Measurements from ENCODE around the gene STAMBPL1. TPM values are rescaled to one million over a fixed set of nuclear protein-coding genes. Genes with fewer than 3 reads are reported as not detected.
A peak's percentile ranks its signal among the peaks of the same experiment; 100 is the strongest.

STAMBPL1 gene
- total and polyA plus RNA-seq, 2 donors (not counting 1 experiment from before 2014, with no cell fraction given) = 45.6 to 72.5 TPM

DNA sequence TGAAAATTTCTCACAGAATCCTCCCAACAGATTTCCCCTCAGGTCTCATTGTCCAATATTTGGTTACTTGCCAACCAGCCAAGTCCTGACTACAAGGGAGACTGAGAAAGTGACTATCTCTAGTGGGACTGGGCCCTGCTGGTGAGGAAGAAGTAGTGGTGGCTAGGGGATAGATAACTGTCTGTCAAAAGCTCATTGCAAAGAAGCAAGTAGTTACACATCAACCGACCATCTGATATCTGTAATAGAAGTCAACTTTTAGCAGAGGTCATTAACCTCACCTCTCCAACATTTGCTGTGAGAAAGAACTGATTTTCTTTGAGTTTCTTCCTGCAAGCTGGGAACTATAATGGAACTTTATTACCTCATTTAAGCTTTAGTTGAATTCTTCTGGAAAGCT lies 15.2 kb downstream of the STAMBPL1 start:
- Histone ChIP-seq H3K4me1 (ENCODE audit: control insufficient read depth, extremely low read depth, insufficient read depth, low read length) (peaks cover 50% of the 10 kb centered on the region), H3K4me3 (replicated peaks in 1 of 4; ENCODE audit: control extremely low read depth in 1 of 4, insufficient read depth in 1 of 4, low read depth in 3 of 4, low read length in 4 of 4) (no peak overlapping the region), H3K27ac (ENCODE audit: insufficient read depth, low read length) (no peak overlapping the region), H3K4me2 (ENCODE audit: extremely low read depth, insufficient read depth, low read length) (no peak overlapping the region), H3K9me3 (ENCODE audit: control insufficient read depth, insufficient read depth, low read depth, low read length) (no peaks in the 10 kb centered on the region), H2AFZ (ENCODE audit: low read length) (no peak overlapping the region), H3K36me3 (ENCODE audit: control insufficient read depth, insufficient read depth, low read length) (no peaks in the 10 kb centered on the region), H3K9ac (ENCODE audit: insufficient read depth, low read length) (no peak overlapping the region), H4K20me1 (ENCODE audit: control insufficient read depth, extremely low read depth, insufficient read depth, low read length) (no peaks in the 10 kb centered on the region), H3K79me2 (ENCODE audit: control insufficient read depth, insufficient read depth, low read length) (peaks cover 81% of the 10 kb centered on the region), H3K27me3 (ENCODE audit: control insufficient read depth, insufficient read depth, low read length) (no peaks in the 10 kb centered on the region)
- no peak for DNase-seq (ENCODE audit: low read depth in 2 of 2)
- TF ChIP-seq, protein P1, sequence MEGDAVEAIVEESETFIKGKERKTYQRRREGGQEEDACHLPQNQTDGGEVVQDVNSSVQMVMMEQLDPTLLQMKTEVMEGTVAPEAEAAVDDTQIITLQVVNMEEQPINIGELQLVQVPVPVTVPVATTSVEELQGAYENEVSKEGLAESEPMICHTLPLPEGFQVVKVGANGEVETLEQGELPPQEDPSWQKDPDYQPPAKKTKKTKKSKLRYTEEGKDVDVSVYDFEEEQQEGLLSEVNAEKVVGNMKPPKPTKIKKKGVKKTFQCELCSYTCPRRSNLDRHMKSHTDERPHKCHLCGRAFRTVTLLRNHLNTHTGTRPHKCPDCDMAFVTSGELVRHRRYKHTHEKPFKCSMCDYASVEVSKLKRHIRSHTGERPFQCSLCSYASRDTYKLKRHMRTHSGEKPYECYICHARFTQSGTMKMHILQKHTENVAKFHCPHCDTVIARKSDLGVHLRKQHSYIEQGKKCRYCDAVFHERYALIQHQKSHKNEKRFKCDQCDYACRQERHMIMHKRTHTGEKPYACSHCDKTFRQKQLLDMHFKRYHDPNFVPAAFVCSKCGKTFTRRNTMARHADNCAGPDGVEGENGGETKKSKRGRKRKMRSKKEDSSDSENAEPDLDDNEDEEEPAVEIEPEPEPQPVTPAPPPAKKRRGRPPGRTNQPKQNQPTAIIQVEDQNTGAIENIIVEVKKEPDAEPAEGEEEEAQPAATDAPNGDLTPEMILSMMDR (conservative IDR thresholded peaks at IDR 0.05 in 1 of 2, IDR thresholded peaks at IDR 0.05 in 1 of 2; ENCODE audit: low read depth in 1 of 2, low read length in 2 of 2) = no peak
- no peak for TF ChIP-seq EZH2 (IDR thresholded peaks at IDR 0.05; ENCODE audit: low read length, missing control alignments)

DNA sequence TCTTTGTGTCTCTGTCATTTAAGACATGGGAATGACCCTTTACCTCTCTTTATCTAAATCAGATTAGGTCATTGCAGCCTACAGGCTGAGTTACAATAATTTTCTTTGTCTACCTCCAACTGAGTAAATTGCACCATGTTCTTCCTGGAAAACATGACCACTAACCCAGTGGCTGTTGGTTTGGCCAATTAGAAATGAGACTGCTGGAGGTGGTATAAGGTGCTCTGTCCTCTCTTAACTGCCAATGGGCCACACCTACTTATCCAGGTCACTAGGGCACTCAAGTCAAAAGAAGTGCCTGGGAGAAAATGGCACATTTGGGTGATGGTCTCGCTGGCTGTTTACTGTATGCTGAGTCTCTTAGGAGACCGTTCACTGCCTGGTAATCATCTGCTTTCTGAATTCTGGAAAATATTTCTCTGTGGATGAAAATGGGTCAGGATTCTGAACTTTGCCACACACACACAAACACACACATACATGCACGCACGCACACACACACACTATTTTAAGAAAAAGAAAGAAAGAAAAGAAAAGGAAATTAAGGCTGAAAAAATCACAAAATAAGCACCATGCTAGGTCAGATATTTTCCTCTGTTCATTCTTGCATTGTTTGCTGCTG lies 16.4 kb downstream of the STAMBPL1 start:
- Histone ChIP-seq H3K4me3 (replicated peaks in 1 of 4; ENCODE audit: control extremely low read depth in 1 of 4, insufficient read depth in 1 of 4, low read depth in 3 of 4, low read length in 4 of 4) (peak overlapping the region in 1 of 4 experiments; percentile 4), H3K9me3 (ENCODE audit: control insufficient read depth, insufficient read depth, low read depth, low read length) (no peaks in the 10 kb centered on the region), H3K27ac (ENCODE audit: insufficient read depth, low read length) (peak overlapping the region; percentile 57), H3K4me2 (ENCODE audit: extremely low read depth, insufficient read depth, low read length) (peak overlapping the region; percentile 13), H3K9ac (ENCODE audit: insufficient read depth, low read length) (no peak overlapping the region), H3K27me3 (ENCODE audit: control insufficient read depth, insufficient read depth, low read length) (no peaks in the 10 kb centered on the region), H4K20me1 (ENCODE audit: control insufficient read depth, extremely low read depth, insufficient read depth, low read length) (no peaks in the 10 kb centered on the region), H3K79me2 (ENCODE audit: control insufficient read depth, insufficient read depth, low read length) (peaks cover 77% of the 10 kb centered on the region), H3K36me3 (ENCODE audit: control insufficient read depth, insufficient read depth, low read length) (no peaks in the 10 kb centered on the region), H2AFZ (ENCODE audit: low read length) (no peak overlapping the region), H3K4me1 (ENCODE audit: control insufficient read depth, extremely low read depth, insufficient read depth, low read length) (peaks cover 44% of the 10 kb centered on the region)
- DNase-seq (ENCODE audit: low read depth in 2 of 2) = no peak
- TF ChIP-seq, protein P1 (conservative IDR thresholded peaks at IDR 0.05 in 1 of 2, IDR thresholded peaks at IDR 0.05 in 1 of 2; ENCODE audit: low read depth in 1 of 2, low read length in 2 of 2) = no peak
- no peak for TF ChIP-seq EZH2 (IDR thresholded peaks at IDR 0.05; ENCODE audit: low read length, missing control alignments)

DNA sequence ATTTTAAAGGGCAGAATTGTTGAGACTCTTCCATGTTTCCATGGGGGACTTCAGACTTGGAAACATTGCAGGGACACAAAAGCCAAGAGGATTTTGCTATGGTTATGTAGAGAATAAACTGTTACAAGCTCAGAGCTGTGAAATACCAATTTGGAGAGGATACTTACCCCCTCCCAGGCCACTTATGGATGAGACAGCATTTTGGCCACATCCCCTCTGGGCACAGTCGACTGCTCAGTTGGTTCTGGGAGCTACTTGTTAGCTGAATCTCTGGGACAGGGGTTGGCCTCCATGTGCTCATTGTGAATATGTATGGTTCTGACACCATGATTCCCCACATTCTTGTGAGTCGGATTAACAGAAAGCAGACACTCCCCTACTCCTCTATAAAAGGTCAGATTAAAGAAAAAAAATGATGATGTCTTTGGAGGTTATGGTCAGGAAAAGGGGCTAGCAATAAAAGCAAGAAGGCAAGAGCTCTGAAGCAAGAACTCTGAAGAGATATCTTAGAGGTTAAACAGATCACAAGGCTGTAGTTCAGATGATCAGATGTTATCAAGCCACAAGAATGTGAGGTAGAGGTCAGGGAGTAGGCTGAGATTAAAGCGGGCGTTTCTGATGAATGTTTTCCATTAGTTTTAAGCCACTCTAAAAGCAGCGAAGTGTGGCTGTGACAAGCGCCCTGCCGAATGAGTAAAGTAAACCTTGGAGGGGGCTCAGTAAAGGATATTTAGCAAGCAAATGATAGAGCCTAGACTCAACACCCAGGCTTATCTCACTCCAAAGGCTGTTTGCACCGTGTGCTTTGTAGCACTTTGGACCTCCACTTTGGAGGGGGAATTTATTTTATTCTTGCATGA lies 17.2 kb downstream of the STAMBPL1 start:
- no peaks in the 10 kb centered on the region for H3K9me3 ChIP-seq (ENCODE audit: control insufficient read depth, insufficient read depth, low read depth, low read length)
- H3K4me3 ChIP-seq (replicated peaks in 1 of 4; ENCODE audit: control extremely low read depth in 1 of 4, insufficient read depth in 1 of 4, low read depth in 3 of 4, low read length in 4 of 4) = no peak overlapping the region
- no peak overlapping the region for H2AFZ ChIP-seq (ENCODE audit: low read length)
- no peak for TF ChIP-seq EZH2 (IDR thresholded peaks at IDR 0.05; ENCODE audit: low read length, missing control alignments)
- TF ChIP-seq, protein P1 (conservative IDR thresholded peaks at IDR 0.05 in 1 of 2, IDR thresholded peaks at IDR 0.05 in 1 of 2; ENCODE audit: low read depth in 1 of 2, low read length in 2 of 2) = no peak
- peak overlapping the region; percentile 57 for H3K27ac ChIP-seq (ENCODE audit: insufficient read depth, low read length)
- peaks cover 42% of the 10 kb centered on the region for H3K4me1 ChIP-seq (ENCODE audit: control insufficient read depth, extremely low read depth, insufficient read depth, low read length)
- peaks cover 74% of the 10 kb centered on the region for H3K79me2 ChIP-seq (ENCODE audit: control insufficient read depth, insufficient read depth, low read length)
- H3K36me3 ChIP-seq (ENCODE audit: control insufficient read depth, insufficient read depth, low read length) = peaks cover 2% of the 10 kb centered on the region
- DNase-seq (ENCODE audit: low read depth in 2 of 2) = no peak
- H3K27me3 ChIP-seq (ENCODE audit: control insufficient read depth, insufficient read depth, low read length) = no peaks in the 10 kb centered on the region
- H3K4me2 ChIP-seq (ENCODE audit: extremely low read depth, insufficient read depth, low read length) = peak overlapping the region; percentile 5
- no peaks in the 10 kb centered on the region for H4K20me1 ChIP-seq (ENCODE audit: control insufficient read depth, extremely low read depth, insufficient read depth, low read length)
- H3K9ac ChIP-seq (ENCODE audit: insufficient read depth, low read length) = no peak overlapping the region
